A673 (cell line): ENCODE measurements around the gene ABCA13.

Experiments
- EZH2 ChIP-seq: fragments of 200-600 bp; sonication (generic); IDR thresholded peaks from 2 replicates; pipeline ENCODE4 v1.6.1; 2017; ENCODE audit warnings: borderline replicate concordance, low read depth, mild to moderate bottlenecking, mixed read lengths, antibody characterized with exemption, low read length; ENCODE audit not compliant: poor library complexity, severe bottlenecking
- TF ChIP-seq, protein P1 (sequence below): fragments of 300-800, 200-600 bp; sonication (generic); conservative IDR thresholded peaks from 2 replicates; pipeline ENCODE4 v1.5.1; 2017; ENCODE audit warnings: low read depth, mild to moderate bottlenecking, antibody characterized with exemption, low read length, moderate library complexity, mixed read lengths

DNA sequence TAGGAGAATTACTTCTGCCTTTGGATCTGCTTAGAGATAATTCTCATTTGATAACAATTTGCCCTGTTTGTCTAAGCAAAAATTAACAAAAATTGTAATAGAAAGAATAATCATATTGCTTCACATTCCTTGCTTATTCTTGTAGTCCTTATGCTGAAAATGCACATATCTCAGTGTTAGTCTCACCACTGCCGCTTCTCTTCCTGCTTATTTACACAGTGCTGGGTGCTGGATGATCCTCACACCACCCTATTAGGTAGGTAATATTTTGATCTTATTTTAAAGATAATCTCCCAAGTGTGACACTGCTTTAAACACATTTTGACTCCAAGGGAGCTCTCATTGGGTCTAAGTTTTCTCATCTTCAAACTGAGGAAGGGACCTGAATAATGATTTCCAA is 46.0 kb downstream of the ABCA13 start:
- TF ChIP-seq, protein P1, sequence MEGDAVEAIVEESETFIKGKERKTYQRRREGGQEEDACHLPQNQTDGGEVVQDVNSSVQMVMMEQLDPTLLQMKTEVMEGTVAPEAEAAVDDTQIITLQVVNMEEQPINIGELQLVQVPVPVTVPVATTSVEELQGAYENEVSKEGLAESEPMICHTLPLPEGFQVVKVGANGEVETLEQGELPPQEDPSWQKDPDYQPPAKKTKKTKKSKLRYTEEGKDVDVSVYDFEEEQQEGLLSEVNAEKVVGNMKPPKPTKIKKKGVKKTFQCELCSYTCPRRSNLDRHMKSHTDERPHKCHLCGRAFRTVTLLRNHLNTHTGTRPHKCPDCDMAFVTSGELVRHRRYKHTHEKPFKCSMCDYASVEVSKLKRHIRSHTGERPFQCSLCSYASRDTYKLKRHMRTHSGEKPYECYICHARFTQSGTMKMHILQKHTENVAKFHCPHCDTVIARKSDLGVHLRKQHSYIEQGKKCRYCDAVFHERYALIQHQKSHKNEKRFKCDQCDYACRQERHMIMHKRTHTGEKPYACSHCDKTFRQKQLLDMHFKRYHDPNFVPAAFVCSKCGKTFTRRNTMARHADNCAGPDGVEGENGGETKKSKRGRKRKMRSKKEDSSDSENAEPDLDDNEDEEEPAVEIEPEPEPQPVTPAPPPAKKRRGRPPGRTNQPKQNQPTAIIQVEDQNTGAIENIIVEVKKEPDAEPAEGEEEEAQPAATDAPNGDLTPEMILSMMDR, result no peak
- no peak for TF ChIP-seq EZH2
